Measurements from ENCODE around the gene SFTPD.
A peak's percentile ranks its signal among the peaks of the same experiment; 100 is the strongest.
"Not testable (repeated sequence)": the region's sequence is repeated elsewhere in the genome, so short reads cannot be mapped to it uniquely, and the experiment has no call there.

The SFTPD gene

DNA sequence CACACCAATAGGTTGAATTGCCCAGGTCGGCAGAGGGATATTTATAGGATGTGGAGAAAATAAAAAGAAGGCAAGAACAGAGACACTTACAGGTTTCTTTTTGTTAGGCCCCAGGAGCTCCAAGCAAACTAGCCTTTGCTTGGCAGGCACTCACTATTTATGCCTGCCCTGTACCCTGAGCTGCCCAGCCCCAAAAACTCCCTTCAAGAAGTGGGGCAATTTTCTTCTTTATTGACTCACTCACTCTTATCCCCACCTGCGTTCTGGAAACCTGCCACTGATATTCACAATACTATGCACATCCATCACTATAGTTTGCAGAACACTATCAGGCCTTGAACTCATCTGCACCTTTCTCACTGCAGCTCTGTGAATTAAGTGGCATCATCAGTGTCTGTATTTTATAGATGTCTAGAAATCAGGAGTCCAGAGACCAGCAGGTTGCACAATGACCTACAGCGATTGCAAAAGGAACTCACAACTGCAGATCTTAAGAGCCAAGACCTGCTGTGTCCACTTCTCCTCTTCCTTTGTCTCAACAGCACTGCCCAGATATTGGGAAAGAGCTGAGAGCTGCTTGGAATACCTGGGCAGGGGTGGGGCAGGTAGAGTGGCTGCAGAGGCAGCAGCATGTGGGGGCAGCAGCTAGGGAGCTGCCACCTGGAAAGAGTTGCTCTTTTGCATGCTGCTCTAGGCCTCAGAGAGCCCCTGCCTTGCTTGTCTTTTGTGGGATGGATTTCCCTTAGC is at the start of gene SFTPD:
TSS of gene SFTPD (minus strand) at position 130 of the 747 bp plus-strand sequence. CDS start 2,446 bp downstream, outside the sequence.
- peak; percentile 37 for DNase-seq

GRCh38 chr10:79995979-79996634 is 47.2 kb upstream of the SFTPD start:
- no peak for DNase-seq

DNA sequence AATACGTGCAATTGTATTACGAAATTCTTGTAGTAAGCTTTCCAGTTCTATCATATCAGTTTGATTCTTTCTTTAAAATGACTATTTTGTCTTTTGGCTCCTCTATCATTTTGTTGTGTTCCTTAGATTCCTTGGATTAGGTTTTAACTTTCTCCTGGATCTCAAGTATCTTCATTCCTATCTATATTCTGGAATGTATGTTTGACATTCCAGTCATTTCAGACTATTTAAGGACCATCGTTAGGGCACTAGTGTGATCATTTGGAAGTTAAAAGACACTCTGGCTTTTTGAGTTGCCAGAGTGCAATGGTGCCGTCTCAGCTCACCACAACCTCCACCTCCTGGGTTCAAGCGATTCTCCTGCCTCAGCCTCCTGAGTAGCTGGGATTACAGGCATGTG is 45.7 kb upstream of the SFTPD start:
- DNase-seq, result no peak

GRCh38 chr10:79988199-79988598 is 39.3 kb upstream of the SFTPD start:
- not testable (repeated sequence) for DNase-seq

DNA sequence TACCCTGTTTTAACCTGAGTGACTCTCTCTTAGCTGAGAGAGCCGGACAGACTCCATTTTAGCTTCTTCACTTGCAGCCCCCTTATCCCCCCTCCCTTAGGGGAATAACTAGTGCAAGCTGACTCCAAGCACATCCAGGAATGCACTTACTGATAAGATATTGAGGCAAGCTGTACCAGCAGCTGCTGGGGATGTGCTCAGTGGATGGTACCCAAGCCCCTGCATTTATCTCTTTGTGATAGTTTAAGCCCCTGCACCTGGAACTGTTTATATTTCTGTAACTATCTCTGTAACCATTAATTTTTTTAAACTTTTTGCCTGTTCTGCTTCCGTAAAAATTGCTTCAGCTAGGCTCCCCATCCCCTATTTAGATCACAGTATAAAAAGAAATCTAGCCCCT is 37.8 kb upstream of the SFTPD start:
- DNase-seq, result not testable (repeated sequence)

GRCh38 chr10:79985481-79986072 is 36.7 kb upstream of the SFTPD start:
- no peak for DNase-seq

DNA sequence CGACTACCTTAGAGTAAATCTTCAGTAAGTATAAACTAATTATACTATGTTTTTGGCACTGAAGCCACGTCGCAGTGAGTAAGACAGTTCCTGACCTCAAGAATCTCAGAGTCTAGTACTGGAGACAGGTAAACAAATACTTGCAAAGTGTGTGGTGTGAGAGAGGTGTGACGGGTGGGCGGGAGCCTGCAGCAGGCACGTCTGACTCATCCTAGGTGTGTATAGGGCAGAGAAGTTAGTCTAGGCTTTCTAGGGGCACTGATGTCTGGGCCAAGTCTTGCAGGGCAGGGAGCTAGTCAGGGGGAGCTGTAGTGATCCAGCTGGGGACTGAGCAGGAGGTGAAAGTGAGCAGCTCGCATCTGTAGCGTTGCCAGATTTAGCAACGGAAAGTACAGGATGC is 35.9 kb upstream of the SFTPD start:
- DNase-seq, result no peak

- no peak for DNase-seq
Measured at GRCh38 chr10:79983286-79983909, 34.5 kb upstream of the SFTPD start.

DNA sequence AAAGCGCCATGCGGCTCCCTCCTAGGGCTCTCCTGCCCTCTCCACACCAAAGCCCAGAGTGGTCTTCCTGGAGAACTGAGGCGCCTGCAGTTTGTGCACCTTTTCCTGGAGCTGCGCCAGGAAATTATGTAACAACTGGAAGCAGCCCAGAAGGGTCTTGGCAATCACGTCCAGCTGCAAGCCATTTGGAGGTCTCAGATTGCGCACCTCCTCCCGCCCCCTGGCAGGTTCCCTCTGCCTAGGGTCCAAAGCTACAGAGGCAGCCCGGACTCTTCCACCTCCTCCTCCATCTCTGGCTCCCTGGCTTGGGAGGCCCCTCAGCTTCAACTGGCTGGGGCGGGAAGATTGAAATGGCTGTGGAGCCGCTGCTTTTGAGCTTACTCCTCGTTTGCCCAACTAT is 34.0 kb upstream of the SFTPD start:
- no peak for DNase-seq

DNA sequence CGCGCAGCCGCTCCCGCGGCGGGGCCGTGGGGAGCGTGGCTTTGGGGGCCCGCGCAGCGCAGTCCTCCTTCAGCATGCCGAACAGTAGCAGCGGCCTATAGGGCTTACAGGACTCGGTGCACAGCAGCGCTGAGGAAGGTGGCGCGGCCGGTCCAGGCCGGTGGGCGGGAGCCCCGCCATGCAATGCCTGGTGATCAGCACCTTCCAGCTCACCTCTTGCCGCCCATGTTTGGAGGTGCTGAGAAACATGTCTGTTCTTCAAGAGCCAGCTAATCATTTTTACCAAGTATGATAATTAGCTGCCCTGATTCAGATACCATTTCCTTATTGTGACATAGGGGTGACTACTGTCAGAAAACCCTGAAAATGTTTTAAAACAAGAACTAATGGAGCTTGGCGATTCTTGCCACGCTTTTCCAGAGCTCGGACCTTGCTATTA is 33.5 kb upstream of the SFTPD start:
- no peak for DNase-seq

DNA sequence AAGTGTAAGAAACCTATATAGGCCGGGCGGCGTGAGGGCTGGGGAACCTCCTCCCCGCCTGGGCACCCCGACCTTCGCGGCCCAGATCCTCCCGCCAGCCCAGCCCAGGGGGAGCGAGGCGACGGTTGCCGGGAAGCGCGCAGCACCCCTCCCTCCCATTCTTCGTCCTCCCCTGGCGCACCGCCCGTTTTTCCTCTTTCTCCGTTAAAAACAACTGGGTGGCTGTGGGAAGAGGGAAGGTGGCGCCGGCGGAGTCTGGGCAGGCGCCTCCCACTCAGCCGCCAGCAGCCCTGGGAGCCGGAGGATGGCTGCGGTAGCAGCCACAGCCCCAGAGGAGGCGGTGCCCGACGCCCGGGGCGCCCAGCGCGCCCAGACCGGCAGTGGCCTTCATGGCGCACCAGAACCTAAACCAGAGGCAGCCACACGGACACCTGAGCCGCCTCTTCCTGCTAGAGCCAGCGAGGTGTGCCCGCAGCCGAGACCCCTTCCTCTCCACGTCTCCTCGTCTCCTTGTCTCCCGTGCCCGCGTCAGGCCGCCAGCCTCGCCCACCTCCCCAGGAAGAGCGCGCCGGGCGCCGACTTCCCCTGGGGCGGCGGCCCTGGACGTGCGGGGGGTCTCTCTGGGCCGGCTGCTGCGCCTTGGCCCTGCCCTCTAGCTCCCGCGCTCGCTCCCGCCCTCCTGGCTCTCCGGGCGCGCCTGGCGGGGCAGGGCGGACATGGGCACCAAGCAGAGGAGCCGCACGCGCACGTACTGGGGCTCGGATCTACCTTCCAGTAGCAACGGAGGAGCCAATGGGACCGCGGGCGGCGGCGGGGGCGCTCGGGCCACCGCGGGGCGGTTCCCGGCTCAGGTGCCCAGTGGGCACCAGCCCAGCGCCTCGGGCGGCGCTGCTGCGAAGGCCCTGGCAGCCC is 32.8 kb upstream of the SFTPD start:
- peak; percentile 57 for DNase-seq

DNA sequence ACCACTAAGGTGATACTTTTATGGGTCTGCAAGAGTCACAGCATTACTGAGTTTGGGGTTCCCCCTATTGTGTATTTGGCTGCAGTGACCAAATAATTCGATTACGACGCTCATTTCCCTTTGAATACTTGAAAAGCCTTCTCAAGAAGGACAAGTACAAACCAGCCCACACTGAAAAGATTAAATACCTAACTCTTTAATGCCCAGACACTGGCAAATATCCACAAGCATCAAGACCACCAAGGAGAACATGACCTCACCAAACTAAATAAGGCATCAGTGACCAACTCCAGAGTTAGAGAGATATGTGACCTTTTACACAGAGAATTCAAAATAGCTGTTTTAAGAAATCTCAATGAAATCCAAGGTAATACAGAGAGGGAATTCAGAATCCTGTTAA is 31.8 kb upstream of the SFTPD start:
- DNase-seq, result no peak

DNA sequence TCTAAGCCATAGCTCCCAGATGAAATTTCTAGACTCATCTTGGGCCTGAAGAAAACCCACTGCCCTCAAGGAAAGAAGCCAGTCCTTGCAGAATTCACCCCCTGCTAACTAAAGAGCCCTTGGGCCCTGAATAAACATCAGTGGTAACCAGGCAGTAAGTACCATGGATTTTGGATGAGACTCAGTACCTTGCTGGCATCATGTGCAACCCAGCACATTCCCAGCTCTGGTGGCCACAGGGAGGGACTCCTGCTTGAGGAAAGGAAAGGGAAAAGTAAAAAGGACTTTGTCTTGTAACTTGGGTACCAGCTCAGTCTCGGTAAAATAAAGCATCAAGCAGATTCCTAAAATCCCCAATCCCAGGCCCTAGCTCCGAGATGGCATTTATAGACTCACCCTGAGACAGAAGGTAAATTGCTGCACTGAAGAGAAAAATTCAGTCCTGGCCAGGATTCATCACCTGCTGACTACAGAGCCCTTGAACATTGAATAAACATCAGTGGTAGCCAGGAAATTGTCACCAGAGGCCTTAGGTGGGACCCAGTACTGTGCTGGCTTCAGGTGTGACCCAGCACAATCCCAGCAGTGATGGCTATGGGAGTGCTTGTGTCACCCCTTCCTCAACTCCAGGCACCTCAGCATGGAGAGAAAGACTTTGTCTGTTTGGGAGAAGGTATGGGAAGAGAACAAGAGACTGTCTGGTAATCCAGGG is 31.2 kb upstream of the SFTPD start:
- DNase-seq, result no peak

DNA sequence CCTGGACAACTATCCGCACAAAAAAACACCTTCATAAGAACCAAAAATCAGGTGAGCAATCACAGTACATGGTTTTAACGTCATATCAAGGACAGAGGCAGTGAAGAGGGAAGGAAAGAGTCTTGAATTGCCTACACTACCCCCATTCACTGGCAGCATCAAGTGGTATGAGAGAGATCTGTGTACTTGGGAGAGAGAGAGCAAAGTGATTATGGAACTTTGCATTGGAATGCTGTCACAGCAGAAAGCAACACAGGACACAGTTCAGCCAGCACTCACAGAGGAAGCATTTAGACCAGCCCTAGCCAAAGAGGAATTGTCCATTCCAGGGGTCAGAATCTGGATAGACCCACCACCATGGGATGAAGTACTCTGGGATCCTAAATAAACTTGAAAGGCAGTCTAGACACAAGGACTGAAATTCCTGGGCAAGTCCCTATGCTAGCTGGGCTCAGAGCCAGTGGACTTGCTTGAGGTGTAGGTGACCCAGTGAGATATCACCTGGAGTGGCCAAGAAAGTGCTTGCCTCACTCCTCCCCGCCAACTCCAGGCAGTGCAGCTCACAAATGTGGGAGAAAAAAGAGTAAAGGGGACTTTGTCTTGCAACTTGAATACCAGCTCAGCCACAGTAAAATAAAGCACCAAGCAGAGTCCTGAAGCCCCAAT is 30.5 kb upstream of the SFTPD start:
- DNase-seq, result no peak

DNA sequence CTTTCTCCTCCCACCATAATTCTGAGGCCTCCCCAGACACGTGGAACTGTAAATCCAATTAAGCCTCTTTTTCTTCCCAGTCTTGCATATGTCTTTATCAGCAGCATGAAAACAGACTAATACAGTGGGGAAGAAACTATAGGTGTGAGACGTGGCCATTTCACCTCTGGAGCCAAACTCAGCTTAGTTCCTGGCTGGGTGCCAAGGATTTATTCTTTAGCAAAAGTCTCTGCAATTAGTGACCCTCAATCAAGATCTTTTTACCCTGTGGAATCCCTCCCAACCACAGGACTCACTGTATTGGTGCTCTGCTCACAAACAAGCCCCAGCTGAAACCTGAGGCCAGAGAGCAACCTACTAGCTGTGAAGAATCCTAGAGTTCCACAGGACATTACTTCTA is 28.1 kb upstream of the SFTPD start:
- DNase-seq, result no peak

- no peak for DNase-seq
Measured at GRCh38 chr10:79970062-79970461, 21.2 kb upstream of the SFTPD start.

- no peak for DNase-seq
Measured at GRCh38 chr10:79947787-79948424, 999 bp downstream of the SFTPD start.

DNA sequence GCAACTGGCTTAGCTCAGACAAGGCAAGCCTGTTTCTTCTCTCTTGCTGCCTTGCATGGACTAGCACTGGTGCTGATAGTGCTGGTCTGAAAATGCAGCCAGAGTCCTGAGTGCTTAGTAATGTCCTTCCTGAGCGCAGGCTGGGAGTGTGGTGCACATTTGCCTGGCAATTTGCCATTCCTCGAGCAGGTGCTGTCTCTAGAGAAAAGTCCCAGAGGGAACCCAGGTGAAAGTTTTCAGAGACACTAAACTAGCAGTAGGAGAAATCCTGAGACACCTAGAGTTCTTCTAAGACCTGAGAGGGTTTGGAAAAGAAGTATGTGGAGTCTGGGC is 1.9 kb downstream of the SFTPD start:
- no peak for DNase-seq

GRCh38 chr10:79946271-79947082 is 2.4 kb downstream of the SFTPD start:
- DNase-seq, result no peak

Data from suppressor macrophage treated with lipopolysaccharide for 4 hours (primary cell).